GM12875 (cell line): ENCODE data around the gene PER3.

Source experiments
- H3K4me3 ChIP-seq: one replicate; pipeline ENCODE4 v1.5.1; 2011; ENCODE audit warnings: low read depth, low read length, control low read depth
- CTCF ChIP-seq: IDR thresholded peaks from 2 replicates; pipeline ENCODE4 v1.5.1; 2011; ENCODE audit warnings: low read depth, mild to moderate bottlenecking, control low read depth, inconsistent platforms, low read length, moderate library complexity, borderline replicate concordance; ENCODE audit not compliant: insufficient read depth

The PER3 gene

GRCh38 chr1:7777591-7777990 is 6.5 kb upstream of the PER3 start:
- no peak for TF ChIP-seq CTCF
- H3K4me3 ChIP-seq = no peak overlapping the region

- no peak overlapping the region for H3K4me3 ChIP-seq
- TF ChIP-seq CTCF = no peak
Measured at GRCh38 chr1:7778133-7778628, 5.9 kb upstream of the PER3 start.

GRCh38 chr1:7780976-7781375 is 3.1 kb upstream of the PER3 start:
- no peak overlapping the region for H3K4me3 ChIP-seq
- TF ChIP-seq CTCF = no peak

- H3K4me3 ChIP-seq = no peak overlapping the region
- TF ChIP-seq CTCF = no peak
Measured at GRCh38 chr1:7781501-7781900, 2.6 kb upstream of the PER3 start.

- no peak overlapping the region for H3K4me3 ChIP-seq
- no peak for TF ChIP-seq CTCF
Measured at GRCh38 chr1:7781923-7782495, 2.1 kb upstream of the PER3 start.

- H3K4me3 ChIP-seq = peak overlapping the region; percentile 40
Measured at GRCh38 chr1:7783178-7783711, 846 bp upstream of the PER3 start.

More at GRCh38 chr1:7783178-7783711, 846 bp upstream of the PER3 start:
- TF ChIP-seq CTCF = no peak
